ENCODE results near the gene ADCYAP1. TPM values are rescaled to one million over a fixed set of nuclear protein-coding genes. Genes with fewer than 3 reads are reported as not detected.
A peak's percentile ranks its signal among the peaks of the same experiment; 100 is the strongest.

The ADCYAP1 gene
- polyA plus RNA-seq, 1 experiment, result not detected

DNA sequence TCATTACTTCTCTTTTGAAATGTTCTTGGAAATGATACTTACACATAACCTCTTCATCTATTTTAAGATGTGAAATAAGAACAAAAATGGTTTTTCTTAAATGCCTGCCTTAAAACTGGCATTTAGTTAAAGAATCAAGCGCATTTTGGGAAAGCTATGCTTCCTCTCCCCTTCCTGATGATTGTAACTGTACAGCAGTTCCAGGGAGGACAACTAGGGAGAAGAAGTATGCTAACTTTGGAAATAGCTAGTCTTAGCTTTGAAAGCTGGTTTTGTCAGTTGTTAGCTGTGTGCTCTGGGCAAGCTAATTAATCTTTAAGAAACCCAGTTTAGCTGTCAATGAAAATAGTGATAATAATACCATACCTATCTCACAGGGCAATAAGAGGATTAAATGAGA, 8.4 kb upstream of the ADCYAP1 start:
- no peak overlapping the region for H3K4me3 ChIP-seq (ENCODE audit: low read depth, low read length)
- no peak overlapping the region for H3K27ac ChIP-seq (ENCODE audit: low read depth, low read length)
- ChIA-PET CTCF (interaction anchor here (0.6 kb wide), 1 partner anchor 65 kb away, joined by 3 read pairs; no protein-coding TSS in a partner anchor), POLR2A (no interaction called here)
- TF ChIP-seq, protein P1, sequence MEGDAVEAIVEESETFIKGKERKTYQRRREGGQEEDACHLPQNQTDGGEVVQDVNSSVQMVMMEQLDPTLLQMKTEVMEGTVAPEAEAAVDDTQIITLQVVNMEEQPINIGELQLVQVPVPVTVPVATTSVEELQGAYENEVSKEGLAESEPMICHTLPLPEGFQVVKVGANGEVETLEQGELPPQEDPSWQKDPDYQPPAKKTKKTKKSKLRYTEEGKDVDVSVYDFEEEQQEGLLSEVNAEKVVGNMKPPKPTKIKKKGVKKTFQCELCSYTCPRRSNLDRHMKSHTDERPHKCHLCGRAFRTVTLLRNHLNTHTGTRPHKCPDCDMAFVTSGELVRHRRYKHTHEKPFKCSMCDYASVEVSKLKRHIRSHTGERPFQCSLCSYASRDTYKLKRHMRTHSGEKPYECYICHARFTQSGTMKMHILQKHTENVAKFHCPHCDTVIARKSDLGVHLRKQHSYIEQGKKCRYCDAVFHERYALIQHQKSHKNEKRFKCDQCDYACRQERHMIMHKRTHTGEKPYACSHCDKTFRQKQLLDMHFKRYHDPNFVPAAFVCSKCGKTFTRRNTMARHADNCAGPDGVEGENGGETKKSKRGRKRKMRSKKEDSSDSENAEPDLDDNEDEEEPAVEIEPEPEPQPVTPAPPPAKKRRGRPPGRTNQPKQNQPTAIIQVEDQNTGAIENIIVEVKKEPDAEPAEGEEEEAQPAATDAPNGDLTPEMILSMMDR (IDR thresholded peaks at IDR 0.05; ENCODE audit: low read depth, low read length), result no peak
- H3K9me3 ChIP-seq (ENCODE audit: control insufficient read depth, insufficient read depth, low read length), result no peaks in the 10 kb centered on the region
- no peak for DNase-seq (ENCODE audit: low read depth, low spot score)
- H3K27me3 ChIP-seq (ENCODE audit: control insufficient read depth, insufficient read depth, low read length), result no peaks in the 10 kb centered on the region

DNA sequence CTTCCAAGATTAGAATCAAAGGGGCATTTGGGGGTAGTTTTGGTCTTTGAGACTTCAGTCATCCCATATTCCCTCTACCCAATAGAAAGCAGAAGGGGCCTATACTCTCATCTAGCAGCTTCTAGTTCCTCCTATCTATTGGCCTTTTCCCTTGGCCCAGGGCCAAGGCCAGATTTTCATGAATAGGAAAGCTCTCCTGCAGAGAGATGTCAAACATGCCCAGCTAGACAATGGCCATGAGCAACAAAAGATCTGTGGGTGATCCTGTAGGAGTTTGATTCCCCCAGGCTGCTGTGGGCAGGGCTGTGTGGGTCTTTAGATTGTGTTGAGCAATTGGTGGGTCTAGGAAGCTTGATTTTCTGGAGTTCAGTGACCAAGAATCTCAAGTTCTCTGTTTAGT, 2.9 kb upstream of the ADCYAP1 start:
- TF ChIP-seq, protein P1 (IDR thresholded peaks at IDR 0.05; ENCODE audit: low read depth, low read length), result no peak
- no peak overlapping the region for H3K27ac ChIP-seq (ENCODE audit: low read depth, low read length)
- DNase-seq (ENCODE audit: low read depth, low spot score), result no peak
- peaks cover 6% of the 10 kb centered on the region; the same call in 1 of the 2 replicates for H3K9me3 ChIP-seq (ENCODE audit: control insufficient read depth, insufficient read depth, low read length)
- no peak overlapping the region for H3K4me3 ChIP-seq (ENCODE audit: low read depth, low read length)
- ChIA-PET CTCF (interaction anchor here (1.4 kb wide), 1 partner anchor 71 kb away, joined by 4 read pairs; no protein-coding TSS in a partner anchor), POLR2A (no interaction called here)
- H3K27me3 ChIP-seq (ENCODE audit: control insufficient read depth, insufficient read depth, low read length), result peaks cover 38% of the 10 kb centered on the region

DNA sequence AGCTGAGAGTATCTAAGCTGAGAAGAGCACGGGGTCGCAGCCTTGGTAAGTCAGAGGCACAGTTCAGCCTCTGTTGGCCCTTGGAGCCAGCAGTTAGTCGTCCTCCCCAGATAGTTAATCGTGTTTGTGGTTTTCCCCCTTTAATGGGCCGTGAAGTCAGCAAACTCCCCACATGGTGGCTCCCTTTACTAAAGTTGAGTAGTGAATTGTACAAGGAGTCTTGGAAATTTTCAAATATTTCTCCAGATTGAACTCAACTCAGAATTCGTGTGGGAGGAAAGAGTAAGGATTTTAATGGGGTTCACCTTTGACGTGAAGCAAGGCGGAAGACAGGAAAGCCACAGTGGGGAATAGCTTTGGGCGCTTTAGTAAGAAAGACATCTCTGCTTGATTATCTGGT, 2.4 kb upstream of the ADCYAP1 start:
- POLR2A ChIA-PET, result no interaction called here
- H3K9me3 ChIP-seq (ENCODE audit: control insufficient read depth, insufficient read depth, low read length), result peaks cover 6% of the 10 kb centered on the region; the same call in 1 of the 2 replicates
- DNase-seq (ENCODE audit: low read depth, low spot score), result no peak
- H3K27ac ChIP-seq (ENCODE audit: low read depth, low read length), result no peak overlapping the region
- TF ChIP-seq, protein P1 (IDR thresholded peaks at IDR 0.05; ENCODE audit: low read depth, low read length), result no peak; the same call in 1 of the 2 replicates
- no peak overlapping the region for H3K4me3 ChIP-seq (ENCODE audit: low read depth, low read length)
- CTCF ChIA-PET, result no interaction called here
- peaks cover 43% of the 10 kb centered on the region for H3K27me3 ChIP-seq (ENCODE audit: control insufficient read depth, insufficient read depth, low read length)

DNA sequence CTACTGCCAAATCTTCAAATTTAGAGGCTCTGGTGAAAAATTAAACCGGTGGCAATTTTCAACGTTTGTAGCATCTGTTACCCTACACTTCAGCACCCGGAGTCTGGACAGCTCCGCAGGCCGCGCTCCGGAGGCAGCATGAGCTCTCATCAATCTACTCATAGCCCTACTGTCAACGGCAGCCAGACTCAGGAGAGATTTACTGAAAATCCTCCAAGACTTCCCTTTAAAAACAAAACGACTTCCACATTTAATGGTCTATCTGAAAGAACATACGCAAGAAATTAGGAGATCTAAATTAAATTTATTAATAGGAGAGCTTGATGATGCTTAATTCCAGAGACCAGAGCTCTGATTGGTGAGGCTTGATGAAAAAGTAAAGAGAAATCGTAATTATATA, 970 bp upstream of the ADCYAP1 start:
- ChIA-PET CTCF (no interaction called here), POLR2A (no interaction called here)
- DNase-seq (ENCODE audit: low read depth, low spot score), result peak; percentile 0

DNA sequence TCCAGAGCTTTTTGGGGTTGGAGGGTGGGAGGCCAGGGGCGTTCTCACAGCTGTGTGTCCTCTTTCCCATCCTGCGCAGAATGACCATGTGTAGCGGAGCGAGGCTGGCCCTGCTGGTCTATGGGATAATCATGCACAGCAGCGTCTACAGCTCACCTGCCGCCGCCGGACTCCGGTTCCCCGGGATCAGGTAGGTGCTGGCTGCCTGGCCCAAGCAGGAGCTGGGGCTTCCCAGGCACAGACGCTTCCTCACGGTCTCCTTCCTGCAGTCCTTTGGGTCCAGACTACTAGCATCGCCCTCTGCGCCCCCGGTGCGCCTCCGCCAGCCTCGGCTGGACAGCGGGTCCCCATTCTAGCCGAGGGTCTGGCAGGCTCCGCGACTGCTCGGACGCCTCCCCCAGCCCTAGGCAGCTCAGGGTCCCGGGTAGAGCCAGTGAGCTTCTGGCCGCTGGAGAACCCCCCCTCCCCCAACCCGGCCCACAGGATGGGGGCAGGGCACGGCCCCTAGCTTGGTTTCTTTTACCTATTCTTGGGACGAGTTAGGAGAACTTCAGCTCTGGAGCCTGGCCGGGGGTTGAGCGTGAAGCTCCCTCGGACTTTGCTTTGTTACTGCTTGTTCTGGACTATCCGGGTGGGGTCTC, 756 bp downstream of the ADCYAP1 start:
- ChIA-PET CTCF (no interaction called here), POLR2A (no interaction called here)
- Histone ChIP-seq H3K27me3 (ENCODE audit: control insufficient read depth, insufficient read depth, low read length) (peaks cover 72% of the 10 kb centered on the region), H3K9me3 (ENCODE audit: control insufficient read depth, insufficient read depth, low read length) (peaks cover 9% of the 10 kb centered on the region; the same call in 1 of the 2 replicates), H3K27ac (ENCODE audit: low read depth, low read length) (no peak overlapping the region), H3K4me3 (ENCODE audit: low read depth, low read length) (no peak overlapping the region)
- TF ChIP-seq, protein P1 (IDR thresholded peaks at IDR 0.05; ENCODE audit: low read depth, low read length), result no peak
- DNase-seq (ENCODE audit: low read depth, low spot score), result no peak

More for the DNA sequence above, 970 bp upstream of the ADCYAP1 start:
- TF ChIP-seq, protein P1 (IDR thresholded peaks at IDR 0.05; ENCODE audit: low read depth, low read length), result no peak
- Histone ChIP-seq H3K27me3 (ENCODE audit: control insufficient read depth, insufficient read depth, low read length) (peaks cover 57% of the 10 kb centered on the region), H3K27ac (ENCODE audit: low read depth, low read length) (no peak overlapping the region), H3K9me3 (ENCODE audit: control insufficient read depth, insufficient read depth, low read length) (peaks cover 9% of the 10 kb centered on the region; the same call in 1 of the 2 replicates), H3K4me3 (ENCODE audit: low read depth, low read length) (no peak overlapping the region)
